Fibroblast of pulmonary artery (primary cell): ENCODE measurements around the gene CWH43.

Source experiments
- DNase-seq: peaks from one replicate; pipeline ENCODE4 v3.0.0-alpha.2; 2010; ENCODE audit warnings: low read depth
- H3K4me3 ChIP-seq: replicated peaks from 2 replicates; pipeline ENCODE4 v1.5.1; 2011; ENCODE audit warnings: low read depth, mild to moderate bottlenecking, control low read depth, low read length, moderate library complexity
- TF ChIP-seq, protein P1 (sequence below): IDR thresholded peaks from 2 replicates; pipeline ENCODE4 v1.5.1; 2011; ENCODE audit warnings: mild to moderate bottlenecking, control low read depth, low read length, inconsistent platforms; ENCODE audit errors: missing control alignments

The CWH43 gene

DNA sequence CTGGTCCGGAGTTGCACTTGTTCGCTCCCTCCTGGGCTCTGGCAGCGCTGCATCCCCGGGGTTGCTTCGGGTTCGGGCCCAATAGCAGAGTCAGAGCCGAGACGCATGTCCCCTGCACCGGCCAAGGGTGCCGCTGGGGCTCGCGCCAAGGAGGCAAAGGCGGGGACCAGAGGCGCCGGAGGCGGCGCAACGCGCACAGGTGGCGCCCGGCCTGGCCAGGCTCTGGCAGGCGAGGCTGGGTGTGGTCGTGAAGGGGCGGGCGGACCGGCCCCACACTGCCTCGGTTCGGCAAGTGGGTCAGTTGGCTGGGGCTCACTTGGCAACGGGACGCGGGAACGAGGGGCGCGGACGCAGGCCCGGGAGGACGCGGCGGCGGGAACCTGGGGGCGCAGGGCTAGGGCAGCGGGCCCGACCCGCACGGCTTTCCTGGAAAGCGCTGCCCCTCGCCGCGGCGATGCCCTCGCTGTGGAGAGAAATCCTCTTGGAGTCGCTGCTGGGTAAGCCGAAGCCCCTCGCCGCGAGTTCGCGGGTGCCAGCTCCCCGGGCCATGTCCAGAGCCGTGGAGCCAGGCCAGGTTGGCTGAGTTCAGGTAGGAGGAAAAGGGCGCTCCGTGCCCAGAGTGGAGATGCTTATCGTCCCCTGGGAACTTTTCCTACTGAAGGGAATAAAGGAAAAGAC lies at the start of gene CWH43:
CWH43 (plus strand) TSS at position 300 of the 678 bp plus-strand sequence; CDS start at position 455, 155 bp downstream.
- no peak within 1 kb of the TSS for H3K4me3 ChIP-seq
- TF ChIP-seq, protein P1, sequence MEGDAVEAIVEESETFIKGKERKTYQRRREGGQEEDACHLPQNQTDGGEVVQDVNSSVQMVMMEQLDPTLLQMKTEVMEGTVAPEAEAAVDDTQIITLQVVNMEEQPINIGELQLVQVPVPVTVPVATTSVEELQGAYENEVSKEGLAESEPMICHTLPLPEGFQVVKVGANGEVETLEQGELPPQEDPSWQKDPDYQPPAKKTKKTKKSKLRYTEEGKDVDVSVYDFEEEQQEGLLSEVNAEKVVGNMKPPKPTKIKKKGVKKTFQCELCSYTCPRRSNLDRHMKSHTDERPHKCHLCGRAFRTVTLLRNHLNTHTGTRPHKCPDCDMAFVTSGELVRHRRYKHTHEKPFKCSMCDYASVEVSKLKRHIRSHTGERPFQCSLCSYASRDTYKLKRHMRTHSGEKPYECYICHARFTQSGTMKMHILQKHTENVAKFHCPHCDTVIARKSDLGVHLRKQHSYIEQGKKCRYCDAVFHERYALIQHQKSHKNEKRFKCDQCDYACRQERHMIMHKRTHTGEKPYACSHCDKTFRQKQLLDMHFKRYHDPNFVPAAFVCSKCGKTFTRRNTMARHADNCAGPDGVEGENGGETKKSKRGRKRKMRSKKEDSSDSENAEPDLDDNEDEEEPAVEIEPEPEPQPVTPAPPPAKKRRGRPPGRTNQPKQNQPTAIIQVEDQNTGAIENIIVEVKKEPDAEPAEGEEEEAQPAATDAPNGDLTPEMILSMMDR, result no peak

DNA sequence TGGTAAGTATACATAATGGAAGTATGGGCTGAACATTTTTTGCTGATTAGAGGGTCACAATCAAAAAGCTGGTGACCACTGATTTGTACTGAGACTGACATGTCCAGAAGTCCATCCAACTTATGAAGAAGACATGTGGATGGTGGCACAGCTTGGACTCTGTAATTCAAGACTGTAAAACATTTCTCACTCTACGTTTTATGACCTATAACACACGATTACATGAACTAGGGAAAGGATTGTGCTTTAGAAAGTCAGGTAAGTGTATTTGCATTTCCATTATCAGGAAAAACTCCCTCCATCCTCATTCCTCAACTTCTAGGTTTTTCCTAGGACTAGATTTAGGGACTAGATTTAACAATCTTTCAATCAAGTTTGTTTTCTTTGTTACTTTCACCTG lies 49.0 kb upstream of the CWH43 start:
- no peak overlapping the region for H3K4me3 ChIP-seq
- TF ChIP-seq, protein P1, result no peak
- no peak for DNase-seq

More for the DNA sequence above, at the start of gene CWH43:
- DNase-seq, result no peak

DNA sequence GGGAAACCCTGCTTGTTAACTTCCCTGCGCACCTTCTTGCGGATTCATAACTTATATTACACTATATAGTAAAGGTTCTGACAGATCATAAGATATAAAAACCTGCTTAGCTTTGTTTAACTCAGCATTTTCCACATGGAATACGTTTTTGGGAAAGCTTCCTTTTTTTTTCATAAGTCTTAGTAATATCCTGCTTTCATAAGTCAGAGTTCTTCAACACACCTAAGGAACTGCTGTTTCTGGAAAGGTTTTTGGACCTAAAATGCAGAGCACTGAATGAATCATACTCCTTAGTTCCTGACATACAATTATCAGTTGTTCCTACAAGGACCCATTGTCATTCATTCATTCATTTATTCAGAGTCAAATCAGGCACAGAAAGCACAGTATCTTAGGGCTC lies 47.2 kb upstream of the CWH43 start:
- no peak overlapping the region for H3K4me3 ChIP-seq
- TF ChIP-seq, protein P1, result no peak
- DNase-seq, result no peak

DNA sequence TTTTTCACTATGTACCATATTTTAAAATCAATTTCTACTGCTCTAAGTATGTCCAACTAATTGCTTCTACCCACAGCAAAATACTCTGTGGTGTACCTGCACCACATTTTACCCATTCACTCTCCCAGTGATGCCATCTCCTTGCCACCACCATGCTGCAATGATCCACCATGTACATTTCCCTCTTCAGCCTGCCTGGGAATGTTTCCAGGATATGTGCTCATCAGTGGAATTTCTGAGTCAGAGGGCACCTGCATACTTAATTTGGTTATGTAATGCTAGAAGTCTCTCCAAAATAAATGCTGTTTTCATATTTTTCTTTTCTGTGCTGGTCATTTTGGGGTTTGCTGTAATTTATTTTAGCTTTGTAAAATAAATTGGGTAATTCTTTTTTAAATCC lies 46.3 kb upstream of the CWH43 start:
- TF ChIP-seq, protein P1, result no peak
- no peak overlapping the region for H3K4me3 ChIP-seq
- peak; percentile 89 for DNase-seq

DNA sequence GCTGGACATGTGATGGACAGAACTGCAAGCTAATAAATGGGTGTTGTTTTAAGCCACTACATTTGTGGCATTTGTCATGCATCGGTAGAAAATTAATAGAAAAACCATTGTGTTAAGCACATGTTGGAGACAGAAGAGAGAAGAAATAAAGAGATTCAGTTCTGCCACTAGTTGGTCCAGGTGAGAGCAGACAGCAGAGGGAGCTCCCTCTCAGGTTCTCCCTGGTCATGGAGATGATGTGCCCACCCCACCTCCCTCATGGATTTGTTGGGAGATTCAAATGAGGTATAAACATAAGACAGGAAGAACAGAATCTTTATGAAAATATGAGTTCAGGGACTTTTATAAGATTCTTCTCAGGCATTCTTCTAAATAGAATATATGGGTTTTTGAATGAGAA lies 42.7 kb upstream of the CWH43 start:
- H3K4me3 ChIP-seq, result no peak overlapping the region
- TF ChIP-seq, protein P1, result peak; percentile 9
- DNase-seq, result no peak

DNA sequence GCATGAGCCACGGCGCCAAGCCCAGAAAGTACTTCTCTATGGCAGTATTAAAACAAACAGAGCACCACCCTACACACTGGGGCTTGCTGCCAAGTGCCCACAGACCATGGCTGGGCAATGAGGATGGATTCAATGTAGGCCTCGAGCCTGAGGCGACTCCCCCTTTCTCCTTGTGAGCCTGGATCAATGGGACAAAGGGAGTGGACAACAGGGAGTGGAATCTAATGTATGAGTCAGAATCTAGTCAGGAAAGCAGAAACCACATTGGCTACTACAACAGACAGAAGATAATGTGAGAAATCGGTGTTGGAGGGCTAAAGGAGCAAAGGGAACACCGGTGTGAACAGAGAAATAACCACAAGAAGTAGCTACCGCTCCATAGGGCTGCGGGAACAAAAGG lies 41.8 kb upstream of the CWH43 start:
- H3K4me3 ChIP-seq, result no peak overlapping the region
- peak; percentile 37 for DNase-seq
- TF ChIP-seq, protein P1, result no peak

DNA sequence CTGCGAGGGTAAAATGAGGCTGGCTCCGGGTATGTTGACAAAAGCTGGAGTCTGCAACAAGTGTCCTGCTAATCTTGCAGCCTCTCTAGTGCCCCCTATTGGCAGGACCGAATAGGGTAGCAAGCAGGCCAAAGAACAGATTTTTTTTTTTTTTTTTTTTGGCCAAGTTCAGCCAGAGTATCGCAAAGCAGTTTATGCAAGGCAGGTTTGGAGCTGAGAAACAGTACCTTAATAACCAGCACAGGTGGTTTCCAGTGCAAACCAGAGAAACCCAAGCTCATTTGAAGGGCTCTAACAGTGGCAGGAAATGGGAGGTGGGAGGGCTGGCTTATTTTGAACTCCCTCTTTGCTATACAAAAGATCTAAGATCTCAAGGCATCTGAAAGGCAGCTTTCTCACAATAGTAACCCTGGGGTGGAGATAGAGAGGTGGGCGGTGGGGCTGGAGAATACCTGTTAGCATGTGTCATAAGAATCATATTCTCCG lies 41.3 kb upstream of the CWH43 start:
- DNase-seq, result no peak
- no peak overlapping the region for H3K4me3 ChIP-seq
- TF ChIP-seq, protein P1, result peak; percentile 41
